ENCODE results near the gene MUTYH.

DNA sequence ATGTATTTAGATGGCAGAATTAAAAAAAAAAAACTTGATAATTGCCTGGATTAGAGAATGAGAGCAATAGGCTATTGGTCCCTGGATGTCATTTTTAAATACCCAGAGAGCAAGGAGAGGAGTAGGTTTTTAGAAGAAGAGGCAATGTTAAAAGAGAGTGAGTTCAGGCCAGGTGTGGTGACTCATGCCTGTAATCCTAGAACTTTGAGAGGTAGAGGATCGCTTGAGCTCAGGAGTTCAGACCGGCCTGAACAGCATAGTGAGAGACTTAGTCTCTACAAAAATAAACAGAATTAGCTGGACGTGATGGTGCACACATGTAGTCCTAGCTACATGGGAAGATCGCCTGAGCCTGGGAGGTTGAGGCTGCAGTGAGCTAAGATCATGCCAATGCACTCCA is 15.9 kb upstream of the MUTYH start:
- TF ChIP-seq, protein P1, sequence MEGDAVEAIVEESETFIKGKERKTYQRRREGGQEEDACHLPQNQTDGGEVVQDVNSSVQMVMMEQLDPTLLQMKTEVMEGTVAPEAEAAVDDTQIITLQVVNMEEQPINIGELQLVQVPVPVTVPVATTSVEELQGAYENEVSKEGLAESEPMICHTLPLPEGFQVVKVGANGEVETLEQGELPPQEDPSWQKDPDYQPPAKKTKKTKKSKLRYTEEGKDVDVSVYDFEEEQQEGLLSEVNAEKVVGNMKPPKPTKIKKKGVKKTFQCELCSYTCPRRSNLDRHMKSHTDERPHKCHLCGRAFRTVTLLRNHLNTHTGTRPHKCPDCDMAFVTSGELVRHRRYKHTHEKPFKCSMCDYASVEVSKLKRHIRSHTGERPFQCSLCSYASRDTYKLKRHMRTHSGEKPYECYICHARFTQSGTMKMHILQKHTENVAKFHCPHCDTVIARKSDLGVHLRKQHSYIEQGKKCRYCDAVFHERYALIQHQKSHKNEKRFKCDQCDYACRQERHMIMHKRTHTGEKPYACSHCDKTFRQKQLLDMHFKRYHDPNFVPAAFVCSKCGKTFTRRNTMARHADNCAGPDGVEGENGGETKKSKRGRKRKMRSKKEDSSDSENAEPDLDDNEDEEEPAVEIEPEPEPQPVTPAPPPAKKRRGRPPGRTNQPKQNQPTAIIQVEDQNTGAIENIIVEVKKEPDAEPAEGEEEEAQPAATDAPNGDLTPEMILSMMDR (IDR thresholded peaks at IDR 0.05) = no peak
- no peak for TF ChIP-seq POLR2A (IDR thresholded peaks at IDR 0.05)
